ENCODE measurements around the gene SEC63. TPM values are rescaled to one million over a fixed set of nuclear protein-coding genes. Genes with fewer than 3 reads are reported as not detected.

SEC63 gene
- total and polyA plus RNA-seq, 4 donors: 20.7 to 69.4 (median 27.4) TPM

- no peaks in the 10 kb centered on the region for H3K9me3 ChIP-seq (ENCODE audit: control insufficient read depth in 4 of 4, low read length in 3 of 4)
- 70% methylated on average over 4 of the region's 4 CpGs for WGBS
- no peak for TF ChIP-seq YY1 (IDR thresholded peaks at IDR 0.05)
- TF ChIP-seq HNF4A (conservative IDR thresholded peaks at IDR 0.05): no peak
- no peak for TF ChIP-seq ATF3 (IDR thresholded peaks at IDR 0.05)
- no peak for TF ChIP-seq FOXA1 (IDR thresholded peaks at IDR 0.05)
- no peak for TF ChIP-seq ZBTB33 (IDR thresholded peaks at IDR 0.05)
- TF ChIP-seq MAX (IDR thresholded peaks at IDR 0.05): no peak
- TF ChIP-seq HNF4G (IDR thresholded peaks at IDR 0.05): no peak
- H3K27ac ChIP-seq (ENCODE audit: low read depth in 1 of 2, low read length in 2 of 2): peak overlapping the region; percentile 66 to 67
- H3K27me3 ChIP-seq (ENCODE audit: control insufficient read depth in 4 of 4, insufficient read depth in 4 of 4, low read length in 3 of 4): no peaks in the 10 kb centered on the region
- H3K9ac ChIP-seq (ENCODE audit: low read depth in 1 of 2, low read length in 2 of 2): no peak overlapping the region
- H3K4me3 ChIP-seq (ENCODE audit: low read depth in 1 of 3, low read length in 3 of 3): no peak overlapping the region
- DNase-seq (ENCODE audit: low spot score): no peak
- no peaks in the 10 kb centered on the region for H3K36me3 ChIP-seq (ENCODE audit: control insufficient read depth in 4 of 4, insufficient read depth in 3 of 4, low read depth in 1 of 4, low read length in 3 of 4)
- peaks cover 25 to 52% (median 41%) of the 10 kb centered on the region in 4 donors for H3K4me1 ChIP-seq (ENCODE audit: control insufficient read depth in 4 of 4, insufficient read depth in 4 of 4, low read length in 3 of 4)
These were observed 140.2 kb downstream of the SEC63 start for GRCh38 chr6:107817784-107818183.

Small RNA genes lying within 50 kb of the gene (small RNA-seq; reads per million reads assigned to genes)
- gene MTHFD2P3: not detected
- not detected for gene RF00045
- not detected for gene RNU6-437P

Other genes with a start within 250 kb of the SEC63 start
- 1 to 10 TPM; 1.1 to 2.9 TPM for gene SCML4, start 133.9 kb downstream of the SEC63 start, total RNA-seq
- gene SCML4, start 133.9 kb downstream of the SEC63 start, polyA plus RNA-seq: 1 to 10 TPM; 1.0 to 1.5 TPM
- gene OSTM1, start 116.5 kb upstream of the SEC63 start, total RNA-seq: 10 to 100 TPM; 11.0 to 33.3 TPM
- 10 to 100 TPM in 1 of 2 donors, 1 to 10 TPM in 1; 8.8 to 11.6 TPM for gene OSTM1, start 116.5 kb upstream of the SEC63 start, polyA plus RNA-seq
- gene NR2E1, start 207.8 kb upstream of the SEC63 start, total RNA-seq: not detected
- gene NR2E1, start 207.8 kb upstream of the SEC63 start, polyA plus RNA-seq: not detected

Measured in liver (tissue), 10 donors.